ENCODE measurements around the gene AFAP1L2. TPM values are rescaled to one million over a fixed set of nuclear protein-coding genes. Genes with fewer than 3 reads are reported as not detected.

The AFAP1L2 gene
- total RNA-seq, 1 experiment from 2014 or later: not detected

GRCh38 chr10:114297136-114297705 is 107.1 kb downstream of the AFAP1L2 start:
- no peak for DNase-seq (ENCODE audit: extremely low read depth, low read depth)

- DNase-seq (ENCODE audit: extremely low read depth, low read depth): no peak
These were observed 108.9 kb downstream of the AFAP1L2 start for GRCh38 chr10:114295393-114295792.

GRCh38 chr10:114294549-114294948 is 109.8 kb downstream of the AFAP1L2 start:
- no peak for DNase-seq (ENCODE audit: extremely low read depth, low read depth)

GRCh38 chr10:114293075-114293474 is 111.2 kb downstream of the AFAP1L2 start:
- DNase-seq (ENCODE audit: extremely low read depth, low read depth): no peak

- no peak for DNase-seq (ENCODE audit: extremely low read depth, low read depth)
These were observed 112.8 kb downstream of the AFAP1L2 start for GRCh38 chr10:114291516-114291915.

GRCh38 chr10:114291076-114291475 is 113.2 kb downstream of the AFAP1L2 start:
- no peak for DNase-seq (ENCODE audit: extremely low read depth, low read depth)

GRCh38 chr10:114290038-114290437 is 114.3 kb downstream of the AFAP1L2 start:
- no peak for DNase-seq (ENCODE audit: extremely low read depth, low read depth)

- DNase-seq (ENCODE audit: extremely low read depth, low read depth): no peak
These were observed 115.2 kb downstream of the AFAP1L2 start for GRCh38 chr10:114289096-114289436.

GRCh38 chr10:114288424-114289095 is 115.7 kb downstream of the AFAP1L2 start:
- no peak for DNase-seq (ENCODE audit: extremely low read depth, low read depth)

GRCh38 chr10:114286921-114287320 is 117.4 kb downstream of the AFAP1L2 start:
- DNase-seq (ENCODE audit: extremely low read depth, low read depth): no peak

GRCh38 chr10:114285961-114286441 is 118.3 kb downstream of the AFAP1L2 start:
- no peak for DNase-seq (ENCODE audit: extremely low read depth, low read depth)

- DNase-seq (ENCODE audit: extremely low read depth, low read depth): no peak
These were observed 119.8 kb downstream of the AFAP1L2 start for GRCh38 chr10:114284346-114285071.

- no peak for DNase-seq (ENCODE audit: extremely low read depth, low read depth)
These were observed 120.6 kb downstream of the AFAP1L2 start for GRCh38 chr10:114283535-114284234.

- DNase-seq (ENCODE audit: extremely low read depth, low read depth): no peak
These were observed 121.2 kb downstream of the AFAP1L2 start for GRCh38 chr10:114283091-114283490.

GRCh38 chr10:114282526-114282925 is 121.8 kb downstream of the AFAP1L2 start:
- no peak for DNase-seq (ENCODE audit: extremely low read depth, low read depth)

GRCh38 chr10:114281461-114281860 is 122.8 kb downstream of the AFAP1L2 start:
- DNase-seq (ENCODE audit: extremely low read depth, low read depth): no peak

GRCh38 chr10:114281006-114281405 is 123.3 kb downstream of the AFAP1L2 start:
- DNase-seq (ENCODE audit: extremely low read depth, low read depth): no peak

- DNase-seq (ENCODE audit: extremely low read depth, low read depth): no peak
These were observed 124.2 kb downstream of the AFAP1L2 start for GRCh38 chr10:114279901-114280644.

- no peak for DNase-seq (ENCODE audit: extremely low read depth, low read depth)
These were observed 125.0 kb downstream of the AFAP1L2 start for GRCh38 chr10:114279289-114279688.

- no peak for DNase-seq (ENCODE audit: extremely low read depth, low read depth)
These were observed 125.5 kb downstream of the AFAP1L2 start for GRCh38 chr10:114278884-114279191.
